ENCODE data around the gene NALCN.

The NALCN gene

GRCh38 chr13:101417501-101417900, 1.2 kb upstream of the NALCN start:
- no peak for DNase-seq
- intact Hi-C loops (cut with DNase I): no loop called here

- intact Hi-C loops (cut with DNase I): no loop called here
- DNase-seq: peak in 4 of 42 donors; percentile 25 to 55 (median 40)
Measured at GRCh38 chr13:101417043-101417406, 717 bp upstream of the NALCN start.

- DNase-seq: peak in 37 of 42 donors; percentile 4 to 73 (median 45)
- intact Hi-C loops (cut with DNase I): no loop called here
Measured at GRCh38 chr13:101415358-101416174, 742 bp downstream of the NALCN start.

GRCh38 chr13:101412076-101412475, 4.2 kb downstream of the NALCN start:
- no peak for DNase-seq
- intact Hi-C loops (cut with DNase I): no loop called here

DNA sequence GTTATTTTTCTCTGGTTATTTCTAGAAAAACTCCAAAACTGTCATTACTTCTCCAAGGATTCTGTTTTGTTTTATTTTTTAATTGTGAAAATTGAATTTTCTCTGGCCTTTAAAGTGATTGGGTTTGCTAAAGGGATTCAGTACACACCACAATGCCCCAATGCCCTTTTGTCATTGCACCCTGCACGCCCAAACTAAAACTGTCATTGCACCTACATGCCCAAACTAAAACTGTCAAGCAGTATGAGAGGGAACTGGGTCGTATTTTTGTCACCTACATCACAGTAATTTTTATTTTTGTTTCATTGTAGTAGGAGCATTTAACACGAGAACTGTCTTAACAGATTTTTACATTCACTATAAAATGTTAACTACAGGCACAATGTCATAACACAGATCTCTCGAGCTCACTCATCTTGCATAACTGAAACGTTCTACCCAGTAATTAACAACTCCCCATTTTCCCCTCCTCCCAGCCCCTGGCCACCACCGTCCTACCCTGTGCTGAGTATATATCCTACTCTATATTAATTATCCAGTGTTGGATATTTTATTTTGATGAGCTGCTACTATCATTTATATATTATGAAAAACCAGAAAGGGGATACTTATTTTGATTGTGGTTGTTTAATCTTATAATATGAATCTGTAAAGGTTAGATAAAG, 7.2 kb downstream of the NALCN start:
- intact Hi-C loops (cut with DNase I): no loop called here
- no peak for DNase-seq

DNA sequence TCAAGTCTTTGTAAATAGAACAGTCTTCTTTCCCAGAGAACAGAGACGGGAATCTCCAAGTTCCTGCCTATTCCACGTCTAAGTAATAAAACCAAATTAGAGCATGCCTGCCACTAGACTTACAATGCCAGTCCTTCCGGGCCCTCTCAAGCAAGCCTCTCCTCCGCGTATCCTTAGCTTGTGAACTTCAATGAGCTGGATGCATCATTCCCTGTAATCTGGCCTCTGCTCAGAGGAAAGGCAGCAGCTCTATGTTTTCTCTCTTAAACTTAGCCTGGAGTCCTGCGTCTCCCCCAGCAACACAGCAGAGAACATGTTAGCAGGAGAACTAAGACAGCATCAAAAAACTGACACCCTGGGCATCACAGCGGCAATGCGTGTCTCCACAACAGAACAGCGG, 8.2 kb downstream of the NALCN start:
- DNase-seq: no peak
- intact Hi-C loops (cut with DNase I): no loop called here

DNA sequence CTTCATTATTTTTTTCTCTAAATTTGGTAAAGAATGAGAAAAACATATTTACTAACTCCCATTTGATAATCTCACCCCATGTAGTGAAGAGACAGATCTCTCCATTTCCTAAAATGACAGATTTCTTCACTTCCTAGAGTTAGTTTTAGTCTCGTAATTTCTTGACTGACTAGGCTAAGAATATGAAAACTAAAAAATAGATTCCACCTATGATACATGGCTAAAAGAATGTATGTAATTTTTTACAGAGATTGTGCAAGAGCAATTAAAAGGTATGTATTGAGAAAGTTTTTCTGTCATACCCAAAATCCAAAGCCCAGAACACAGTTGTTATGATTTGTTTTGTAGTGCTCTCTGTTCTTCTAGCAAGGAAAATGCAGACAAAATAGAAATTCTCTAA, 9.5 kb downstream of the NALCN start:
- intact Hi-C loops (cut with DNase I): no loop called here
- DNase-seq: no peak

DNA sequence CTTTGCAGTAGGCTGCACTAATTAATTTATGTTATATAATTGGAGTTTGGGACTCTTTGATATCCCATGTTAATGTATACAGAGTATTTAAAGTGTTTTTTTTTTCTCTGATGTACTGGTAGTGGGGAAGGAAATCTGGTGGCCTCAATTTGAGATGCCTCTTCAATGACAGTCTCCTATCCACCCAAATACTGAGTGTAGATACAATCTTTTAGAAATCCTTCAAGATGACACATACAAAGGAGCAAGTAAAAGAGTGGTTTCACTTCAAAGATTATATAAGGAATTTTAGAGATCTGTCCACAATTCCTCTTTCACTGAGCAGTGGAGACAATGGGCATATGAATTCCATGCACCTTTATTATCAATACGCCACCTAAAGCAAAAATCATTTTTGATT, 15.1 kb downstream of the NALCN start:
- intact Hi-C loops (cut with DNase I): no loop called here
- no peak for DNase-seq

GRCh38 chr13:101399365-101399764, 16.9 kb downstream of the NALCN start:
- intact Hi-C loops (cut with DNase I): no loop called here
- DNase-seq: no peak

- intact Hi-C loops (cut with DNase I): no loop called here
- DNase-seq: no peak
Measured at GRCh38 chr13:101398920-101399319, 17.4 kb downstream of the NALCN start.

DNA sequence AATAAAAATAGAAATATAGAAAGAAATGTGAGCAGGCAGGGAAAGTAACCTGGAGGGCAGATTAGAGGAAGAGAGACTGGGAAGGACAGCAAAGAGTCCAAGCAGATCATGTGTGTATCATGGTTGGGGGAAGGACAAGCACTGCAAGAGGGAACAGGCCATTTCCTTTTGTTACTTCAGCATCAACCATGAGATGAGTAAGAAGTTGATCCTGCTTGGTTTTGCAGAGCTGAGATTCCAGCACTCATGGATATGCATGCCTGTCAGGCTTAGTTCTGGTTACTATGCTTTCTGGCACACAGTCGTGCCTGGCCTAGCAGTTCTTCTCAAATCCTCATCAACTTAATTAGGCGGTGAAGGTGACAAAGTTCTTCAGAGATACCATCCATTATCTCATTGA, 18.1 kb downstream of the NALCN start:
- intact Hi-C loops (cut with DNase I): no loop called here

GRCh38 chr13:101397742-101398141, 18.6 kb downstream of the NALCN start:
- intact Hi-C loops (cut with DNase I): no loop called here
- no peak for DNase-seq

More for the DNA sequence above, 18.1 kb downstream of the NALCN start:
- no peak for DNase-seq

- DNase-seq: no peak
- intact Hi-C loops (cut with DNase I): no loop called here
Measured at GRCh38 chr13:101394605-101395004, 21.7 kb downstream of the NALCN start.

- no peak for DNase-seq
- intact Hi-C loops (cut with DNase I): no loop called here
Measured at GRCh38 chr13:101393140-101393539, 23.2 kb downstream of the NALCN start.

DNA sequence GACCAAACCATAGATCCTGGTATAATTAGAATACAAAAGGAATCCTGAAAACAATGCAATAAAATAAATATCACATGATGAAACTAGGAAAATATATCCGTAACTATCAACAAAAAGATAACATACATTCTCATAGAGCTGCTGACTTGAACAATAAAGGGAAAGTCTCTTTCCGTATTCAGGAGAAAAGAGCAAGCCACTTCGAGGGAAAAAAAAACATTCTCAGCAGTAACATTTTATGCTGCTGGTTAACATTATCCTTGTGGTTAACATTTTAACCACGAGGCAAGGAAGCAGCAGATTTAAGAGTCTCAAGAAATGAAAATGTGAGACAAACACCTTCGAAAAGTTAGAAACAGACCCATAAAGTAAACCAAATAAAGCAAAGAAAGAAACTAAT, 25.8 kb downstream of the NALCN start:
- intact Hi-C loops (cut with DNase I): no loop called here
- no peak for DNase-seq

DNA sequence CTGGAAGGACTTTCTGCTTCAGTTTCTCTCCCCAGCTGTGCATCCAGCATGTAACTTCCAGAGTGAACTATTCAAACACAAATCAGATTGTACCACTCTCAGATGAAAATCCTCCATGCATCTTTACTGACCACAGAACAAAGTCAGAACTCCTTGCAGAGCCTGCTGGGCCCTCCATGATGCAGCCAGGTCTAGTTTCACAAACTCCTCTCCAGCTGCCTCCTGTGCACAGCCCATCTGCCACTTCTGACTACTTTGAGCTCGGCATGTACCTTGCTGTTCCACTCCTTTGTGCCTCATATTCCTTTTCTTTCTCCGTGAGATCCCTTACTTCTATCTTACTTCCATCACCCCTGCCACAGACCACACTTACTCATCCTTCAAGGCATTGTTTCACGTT, 31.4 kb downstream of the NALCN start:
- intact Hi-C loops (cut with DNase I): no loop called here

GRCh38 chr13:101383595-101383994, 32.7 kb downstream of the NALCN start:
- intact Hi-C loops (cut with DNase I): no loop called here
- no peak for DNase-seq

More for the DNA sequence above, 31.4 kb downstream of the NALCN start:
- no peak for DNase-seq

DNA sequence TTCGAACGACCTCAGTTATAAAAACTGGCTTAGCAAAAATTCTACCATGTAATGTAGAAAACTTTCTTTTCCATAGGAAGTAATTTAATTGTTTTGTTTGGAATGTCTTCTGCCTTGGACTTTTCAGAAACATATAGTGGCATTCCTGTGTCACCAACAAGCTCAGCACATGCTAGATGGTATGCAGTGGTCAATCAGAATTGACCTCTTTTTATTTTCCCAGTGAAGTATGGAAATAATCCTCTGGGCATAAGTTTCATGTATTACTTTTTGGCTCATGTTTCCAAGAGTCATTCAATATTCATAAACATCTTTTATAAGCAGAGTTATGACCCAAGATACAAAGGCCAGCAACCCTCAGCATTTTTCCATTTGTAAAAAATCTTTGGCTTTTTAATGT, 33.6 kb downstream of the NALCN start:
- intact Hi-C loops (cut with DNase I): no loop called here
- DNase-seq: no peak

GRCh38 chr13:101382086-101382485, 34.2 kb downstream of the NALCN start:
- DNase-seq: no peak
- intact Hi-C loops (cut with DNase I): no loop called here

DNA sequence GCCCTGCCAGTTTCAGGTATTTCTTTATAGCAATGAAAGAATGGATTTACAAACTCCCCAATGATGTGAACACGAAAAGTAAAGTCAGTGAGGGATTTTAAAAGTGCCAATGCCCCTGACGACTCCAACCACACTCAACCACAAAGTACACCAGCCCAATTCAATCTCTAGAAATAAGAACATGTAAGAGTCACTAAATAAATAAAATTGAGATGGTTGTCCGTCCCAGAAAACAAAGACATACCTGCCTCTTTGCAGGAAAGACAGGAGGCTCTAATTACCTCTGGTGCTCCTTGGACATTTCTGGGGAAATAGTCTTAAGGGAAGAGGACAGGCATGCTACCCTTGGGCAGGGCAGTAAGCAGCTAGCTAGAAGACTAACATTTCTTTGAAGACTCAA, 55.8 kb downstream of the NALCN start:
- intact Hi-C loops (cut with DNase I): no loop called here
- DNase-seq: no peak

DNA sequence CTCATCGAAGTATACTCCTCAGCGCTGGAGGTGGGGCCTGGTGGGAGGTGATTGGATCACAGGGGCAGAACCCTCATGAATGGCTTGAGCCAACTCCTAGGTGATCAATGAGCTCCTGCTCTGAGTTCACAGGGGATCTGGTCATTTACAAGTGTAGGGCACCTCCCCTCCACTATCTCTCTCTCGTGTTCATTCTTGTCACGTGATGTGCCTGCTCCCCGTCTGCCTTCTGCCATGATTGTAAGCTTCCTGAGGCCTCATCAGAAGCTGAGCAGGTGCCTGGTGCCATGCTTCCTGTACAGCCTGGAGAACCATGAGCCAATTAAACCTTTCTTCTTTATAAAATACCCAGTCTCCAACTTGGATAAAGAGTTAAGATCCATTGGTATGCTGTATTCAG, 61.4 kb downstream of the NALCN start:
- intact Hi-C loops (cut with DNase I): no loop called here
- DNase-seq: no peak
